ENCODE data around the gene ARL11. TPM values are rescaled to one million over a fixed set of nuclear protein-coding genes. Genes with fewer than 3 reads are reported as not detected.

The ARL11 gene
- total RNA-seq, 1 experiment from 2014 or later, result 0.35 TPM

GRCh38 chr13:49638744-49639072, 10.4 kb downstream of the ARL11 start:
- no peaks in the 10 kb centered on the region for H3K27me3 Mint-ChIP-seq (ENCODE audit: low read depth)
- DNase-seq (ENCODE audit: low spot score) (no peak), ATAC-seq (no peak)
- peaks cover 32% of the 10 kb centered on the region for H3K4me1 Mint-ChIP-seq
- TF ChIP-seq GABPB1 (CRISPR knock-in tag; IDR thresholded peaks at IDR 0.05), result no peak
- TF ChIP-seq TEAD4 (CRISPR knock-in tag; IDR thresholded peaks at IDR 0.05), result no peak
- no peak for TF ChIP-seq FOXP4 (CRISPR knock-in tag; IDR thresholded peaks at IDR 0.05)
- TF ChIP-seq ZNF219 (CRISPR knock-in tag; IDR thresholded peaks at IDR 0.05; ENCODE audit: borderline replicate concordance), result no peak
- TF ChIP-seq USF2 (CRISPR knock-in tag; IDR thresholded peaks at IDR 0.05), result no peak
- no peak for TF ChIP-seq ZNF423 (CRISPR knock-in tag; IDR thresholded peaks at IDR 0.05)
- no peak for TF ChIP-seq SMAD4 (CRISPR knock-in tag; IDR thresholded peaks at IDR 0.05)
- TF ChIP-seq ETV6 (CRISPR knock-in tag; IDR thresholded peaks at IDR 0.05), result no peak
- TF ChIP-seq FOXP1 (CRISPR knock-in tag; IDR thresholded peaks at IDR 0.05; ENCODE audit: borderline replicate concordance), result no peak
- TF ChIP-seq MYBL2 (CRISPR knock-in tag; IDR thresholded peaks at IDR 0.05), result no peak
- TF ChIP-seq CDX4 (CRISPR knock-in tag; IDR thresholded peaks at IDR 0.05; ENCODE audit: borderline replicate concordance), result no peak
- no peak for TF ChIP-seq E2F1 (CRISPR knock-in tag; IDR thresholded peaks at IDR 0.05)
- TF ChIP-seq ATF6 (CRISPR knock-in tag; IDR thresholded peaks at IDR 0.05), result no peak
- TF ChIP-seq ATF1 (CRISPR knock-in tag; IDR thresholded peaks at IDR 0.05), result no peak
- TF ChIP-seq EMX1 (CRISPR knock-in tag; IDR thresholded peaks at IDR 0.05), result no peak
- TF ChIP-seq ZBTB21 (CRISPR knock-in tag; IDR thresholded peaks at IDR 0.05; ENCODE audit: borderline replicate concordance), result no peak
- POLR2A ChIA-PET, result no interaction called here
- H3K9me3 Mint-ChIP-seq, result peaks cover 4% of the 10 kb centered on the region; the same call in 1 of the 2 replicates
- H3K4me3 Mint-ChIP-seq, result no peak overlapping the region
- CTCF ChIA-PET, result no interaction called here
- H3K36me3 Mint-ChIP-seq, result no peaks in the 10 kb centered on the region
- no peak overlapping the region for H3K27ac Mint-ChIP-seq

GRCh38 chr13:49641801-49642291, 13.5 kb downstream of the ARL11 start:
- no peak overlapping the region for H3K4me3 Mint-ChIP-seq
- H3K4me1 Mint-ChIP-seq, result peaks cover 15% of the 10 kb centered on the region
- no peaks in the 10 kb centered on the region for H3K36me3 Mint-ChIP-seq
- ChIA-PET CTCF (interaction anchor here (1.3 kb wide), 1 partner anchor 35 kb away, joined by 4 read pairs; no protein-coding TSS in a partner anchor), POLR2A (no interaction called here)
- no peaks in the 10 kb centered on the region for H3K27me3 Mint-ChIP-seq (ENCODE audit: low read depth)
- DNase-seq (ENCODE audit: low spot score) (no peak), ATAC-seq (no peak)
- H3K27ac Mint-ChIP-seq, result no peak overlapping the region
- no peaks in the 10 kb centered on the region for H3K9me3 Mint-ChIP-seq
- TF ChIP-seq MXD4 (CRISPR knock-in tag; IDR thresholded peaks at IDR 0.05; ENCODE audit: borderline replicate concordance) (no peak), MAX (CRISPR knock-in tag; IDR thresholded peaks at IDR 0.05) (no peak), ESRRA (CRISPR knock-in tag; IDR thresholded peaks at IDR 0.05; ENCODE audit: borderline replicate concordance) (no peak), ZNF425 (CRISPR knock-in tag; conservative IDR thresholded peaks at IDR 0.05) (no peak), SMAD3 (CRISPR knock-in tag; IDR thresholded peaks at IDR 0.05; ENCODE audit: borderline replicate concordance) (no peak), JUN (CRISPR knock-in tag; IDR thresholded peaks at IDR 0.05) (no peak), SOX15 (CRISPR knock-in tag; IDR thresholded peaks at IDR 0.05) (no peak), MLX (CRISPR knock-in tag; IDR thresholded peaks at IDR 0.05) (no peak), ATF2 (CRISPR knock-in tag; IDR thresholded peaks at IDR 0.05; ENCODE audit: borderline replicate concordance, low read depth) (no peak), TCF7 (CRISPR knock-in tag; IDR thresholded peaks at IDR 0.05; ENCODE audit: low read depth) (no peak)

Measured in WTC11 (cell line).